Astrocyte of the spinal cord (primary cell): ENCODE results near the gene FOLR3.
A peak's percentile ranks its signal among the peaks of the same experiment; 100 is the strongest.
"Not testable (repeated sequence)": the region's sequence is repeated elsewhere in the genome, so short reads cannot be mapped to it uniquely, and the experiment has no call there.

Source experiments
- DNase-seq: peaks from one replicate; pipeline ENCODE4 v3.0.0; 2011; ENCODE audit warnings: low read depth, low spot score
- H3K4me3 ChIP-seq: 2 replicates; pipeline ENCODE4 v1.5.1; 2011; ENCODE audit warnings: low read depth, mild to moderate bottlenecking, low read length, moderate library complexity
- in situ Hi-C: cut with HindIII; loops from 2 replicates; pipeline ENCODE4 v1.10.0; 2017; ENCODE audit warnings: low sequenced_read_pairs
- TF ChIP-seq, protein P1 (sequence below): IDR thresholded peaks from 2 replicates; pipeline ENCODE4 v1.5.1; 2012; ENCODE audit warnings: low read depth, mild to moderate bottlenecking, low read length, inconsistent platforms

The FOLR3 gene

DNA sequence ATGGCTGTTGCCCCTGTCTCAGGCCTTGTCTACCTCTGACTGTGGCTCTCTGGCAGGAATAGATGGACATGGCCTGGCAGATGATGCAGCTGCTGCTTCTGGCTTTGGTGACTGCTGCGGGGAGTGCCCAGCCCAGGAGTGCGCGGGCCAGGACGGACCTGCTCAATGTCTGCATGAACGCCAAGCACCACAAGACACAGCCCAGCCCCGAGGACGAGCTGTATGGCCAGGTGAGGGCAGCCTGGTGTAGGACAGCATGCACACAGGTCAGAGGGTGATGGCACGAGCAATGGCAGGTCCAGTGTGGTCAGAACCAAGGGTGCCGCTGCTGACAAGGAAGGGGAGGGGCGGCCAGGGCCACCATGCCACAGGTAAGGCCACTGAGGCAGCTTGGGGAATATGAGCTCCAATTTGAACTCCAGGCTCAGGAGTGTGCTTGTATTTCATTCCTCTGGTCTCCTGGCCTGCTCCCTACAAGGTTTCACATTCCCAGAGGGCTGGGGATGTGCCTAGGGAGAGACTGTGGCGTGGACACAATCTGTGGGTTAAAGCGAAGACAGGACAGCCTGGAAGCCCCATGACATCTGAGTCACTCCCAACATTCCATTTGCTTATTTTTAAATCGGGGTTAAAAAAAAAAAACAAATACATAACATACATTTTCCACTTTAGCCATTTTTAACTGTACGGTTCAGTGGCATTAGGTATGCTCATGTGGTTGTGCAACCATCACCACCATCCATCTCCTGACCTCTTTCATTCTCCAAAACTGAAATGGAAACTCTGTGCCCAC, 562 bp downstream of the FOLR3 start:
- no peak overlapping the region for H3K4me3 ChIP-seq
- TF ChIP-seq, protein P1, sequence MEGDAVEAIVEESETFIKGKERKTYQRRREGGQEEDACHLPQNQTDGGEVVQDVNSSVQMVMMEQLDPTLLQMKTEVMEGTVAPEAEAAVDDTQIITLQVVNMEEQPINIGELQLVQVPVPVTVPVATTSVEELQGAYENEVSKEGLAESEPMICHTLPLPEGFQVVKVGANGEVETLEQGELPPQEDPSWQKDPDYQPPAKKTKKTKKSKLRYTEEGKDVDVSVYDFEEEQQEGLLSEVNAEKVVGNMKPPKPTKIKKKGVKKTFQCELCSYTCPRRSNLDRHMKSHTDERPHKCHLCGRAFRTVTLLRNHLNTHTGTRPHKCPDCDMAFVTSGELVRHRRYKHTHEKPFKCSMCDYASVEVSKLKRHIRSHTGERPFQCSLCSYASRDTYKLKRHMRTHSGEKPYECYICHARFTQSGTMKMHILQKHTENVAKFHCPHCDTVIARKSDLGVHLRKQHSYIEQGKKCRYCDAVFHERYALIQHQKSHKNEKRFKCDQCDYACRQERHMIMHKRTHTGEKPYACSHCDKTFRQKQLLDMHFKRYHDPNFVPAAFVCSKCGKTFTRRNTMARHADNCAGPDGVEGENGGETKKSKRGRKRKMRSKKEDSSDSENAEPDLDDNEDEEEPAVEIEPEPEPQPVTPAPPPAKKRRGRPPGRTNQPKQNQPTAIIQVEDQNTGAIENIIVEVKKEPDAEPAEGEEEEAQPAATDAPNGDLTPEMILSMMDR = no peak
- no peak for DNase-seq
- in situ Hi-C loops = no loop called here

DNA sequence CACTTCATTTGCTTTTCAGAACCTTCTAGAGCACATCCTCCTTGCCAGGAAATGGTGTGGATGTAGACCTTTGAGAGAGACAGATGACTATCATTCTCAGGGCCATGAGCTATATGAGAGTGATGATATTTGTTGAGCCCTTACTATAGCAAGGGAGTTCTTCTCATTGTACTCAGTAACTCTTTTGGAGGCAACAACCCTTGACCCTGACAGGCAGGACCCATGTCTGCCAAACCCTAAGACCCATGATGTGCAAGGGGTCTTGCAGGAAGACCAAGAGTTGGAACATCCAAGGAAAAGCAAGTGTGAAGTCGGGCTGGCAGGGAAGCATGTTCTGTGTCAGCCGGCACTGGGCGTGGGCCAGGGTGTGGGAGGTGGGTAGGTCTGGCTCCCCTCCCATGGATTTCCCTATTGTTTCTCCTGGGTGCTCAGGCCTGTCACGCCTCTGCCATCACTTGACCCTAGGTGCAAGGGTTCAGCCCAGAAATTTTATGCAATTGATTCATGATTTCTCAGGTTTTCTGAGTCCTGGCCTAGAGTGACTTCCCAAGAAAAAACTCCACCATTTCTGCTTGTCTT, 1.2 kb downstream of the FOLR3 start:
- in situ Hi-C loops = no loop called here
- TF ChIP-seq, protein P1 = no peak
- no peak for DNase-seq
- no peak overlapping the region for H3K4me3 ChIP-seq

DNA sequence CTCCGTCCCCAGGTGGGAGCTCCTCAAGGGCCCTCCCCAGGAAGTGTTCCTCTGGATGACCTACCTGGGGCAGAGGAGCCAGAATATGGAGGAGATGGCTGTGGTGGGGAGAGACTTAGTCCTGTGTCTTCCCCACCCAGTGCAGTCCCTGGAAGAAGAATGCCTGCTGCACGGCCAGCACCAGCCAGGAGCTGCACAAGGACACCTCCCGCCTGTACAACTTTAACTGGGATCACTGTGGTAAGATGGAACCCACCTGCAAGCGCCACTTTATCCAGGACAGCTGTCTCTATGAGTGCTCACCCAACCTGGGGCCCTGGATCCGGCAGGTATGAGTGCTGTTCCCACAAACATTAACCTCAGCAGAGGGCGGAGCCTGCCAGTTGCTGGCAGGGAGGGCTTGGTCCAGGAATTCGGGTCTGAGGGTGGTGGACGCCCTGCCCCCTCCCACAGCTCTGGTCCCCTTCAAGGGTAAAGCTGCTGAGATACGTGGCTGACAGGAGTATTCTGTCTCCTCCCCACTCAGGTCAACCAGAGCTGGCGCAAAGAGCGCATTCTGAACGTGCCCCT, 3.4 kb downstream of the FOLR3 start:
- in situ Hi-C loops = no loop called here
- DNase-seq = no peak
- TF ChIP-seq, protein P1 = no peak
- no peak overlapping the region for H3K4me3 ChIP-seq

DNA sequence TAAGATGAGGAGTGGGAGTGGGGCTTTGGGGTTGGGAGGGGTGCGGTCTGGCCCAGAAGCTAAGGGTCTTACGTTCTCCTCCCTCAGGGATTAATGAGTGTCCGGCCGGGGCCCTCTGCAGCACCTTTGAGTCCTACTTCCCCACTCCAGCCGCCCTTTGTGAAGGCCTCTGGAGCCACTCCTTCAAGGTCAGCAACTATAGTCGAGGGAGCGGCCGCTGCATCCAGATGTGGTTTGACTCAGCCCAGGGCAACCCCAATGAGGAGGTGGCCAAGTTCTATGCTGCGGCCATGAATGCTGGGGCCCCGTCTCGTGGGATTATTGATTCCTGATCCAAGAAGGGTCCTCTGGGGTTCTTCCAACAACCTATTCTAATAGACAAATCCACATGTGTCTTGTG, 4.0 kb downstream of the FOLR3 start:
- TF ChIP-seq, protein P1 = no peak
- in situ Hi-C loops = no loop called here
- no peak for DNase-seq
- H3K4me3 ChIP-seq = no peak overlapping the region

DNA sequence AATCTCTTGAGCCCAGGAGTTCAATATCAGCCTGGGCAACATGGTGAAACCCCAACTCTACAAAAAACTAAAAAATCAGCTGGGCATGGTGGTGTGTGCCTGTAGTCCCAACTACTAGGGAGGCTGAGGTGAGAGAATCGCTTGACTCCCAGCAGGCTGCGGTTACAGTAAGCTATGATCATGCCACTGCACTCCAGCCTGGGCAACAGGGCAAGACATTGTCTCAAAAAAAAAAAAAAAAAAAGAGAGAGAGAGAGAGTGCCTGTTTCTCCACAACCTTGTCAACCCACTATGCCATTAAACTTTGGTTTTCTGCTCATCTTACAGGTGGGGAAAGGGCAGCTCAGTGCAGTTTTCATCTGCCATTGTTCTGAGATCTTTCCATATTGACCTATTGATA, 5.1 kb downstream of the FOLR3 start:
- TF ChIP-seq, protein P1 = no peak
- H3K4me3 ChIP-seq = no peak overlapping the region
- no peak for DNase-seq
- in situ Hi-C loops = no loop called here

DNA sequence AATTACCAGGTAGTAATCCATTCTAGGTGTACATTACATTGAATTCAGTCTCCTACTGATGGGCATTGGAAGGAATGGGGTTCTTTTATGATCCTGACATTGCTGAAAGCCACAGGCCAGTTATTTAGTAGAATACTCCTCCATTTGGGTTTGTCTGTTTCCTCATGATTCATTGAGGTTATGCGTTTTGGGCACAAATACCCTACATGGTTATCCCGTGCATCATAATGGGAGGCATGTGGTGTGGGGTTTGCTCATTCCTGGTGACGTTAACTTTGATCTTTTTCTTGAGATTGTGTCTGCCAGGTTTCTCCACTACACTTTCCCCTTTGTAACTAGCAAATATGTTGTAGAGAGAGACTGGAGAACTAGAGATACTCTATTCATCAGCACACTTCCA, 5.5 kb downstream of the FOLR3 start:
- DNase-seq = peak; percentile 91
- TF ChIP-seq, protein P1 = no peak
- H3K4me3 ChIP-seq = no peak overlapping the region
- in situ Hi-C loops = no loop called here

DNA sequence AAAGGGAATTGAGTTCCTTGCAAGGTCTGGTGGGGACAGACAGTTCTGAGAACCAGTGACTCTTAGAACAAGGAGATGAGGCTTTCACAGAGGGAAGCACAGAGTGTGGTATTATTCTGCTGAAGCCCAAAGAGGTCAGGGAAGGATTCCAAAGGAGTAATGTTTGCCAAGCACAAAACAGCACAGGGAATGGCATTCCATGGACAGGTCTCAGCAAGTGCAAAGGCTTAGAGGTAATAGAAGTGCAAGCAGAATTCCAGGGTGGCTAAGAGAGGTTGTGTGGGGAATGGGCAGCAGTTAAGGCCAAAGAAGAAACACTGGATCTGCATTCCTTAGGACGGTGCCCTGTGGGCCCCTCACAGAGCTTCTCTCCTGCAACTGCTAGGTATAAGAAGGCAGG, 6.6 kb downstream of the FOLR3 start:
- in situ Hi-C loops, H3K4me3 ChIP-seq: not testable (repeated sequence)
- peak; percentile 34 for DNase-seq

DNA sequence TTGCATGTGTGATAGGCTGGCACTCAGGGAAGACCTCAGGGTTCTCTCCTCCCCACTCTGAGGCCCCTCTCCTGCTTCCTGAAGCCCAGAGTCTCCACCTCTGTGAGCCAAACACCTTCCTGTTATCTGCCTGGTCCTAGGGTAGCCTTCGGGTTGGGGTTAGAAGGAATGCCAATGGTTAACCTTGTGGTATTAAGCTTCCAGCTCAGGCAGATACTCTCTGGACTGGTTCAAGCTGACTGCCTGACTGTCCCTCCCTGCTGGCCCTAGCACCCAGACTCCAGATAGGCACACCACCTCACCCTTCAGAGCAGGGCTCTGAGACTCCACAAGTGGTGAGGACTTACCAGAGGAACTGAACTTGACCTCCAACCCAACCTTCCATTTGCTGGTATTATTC, 7.0 kb downstream of the FOLR3 start:
- in situ Hi-C loops, H3K4me3 ChIP-seq, DNase-seq: not testable (repeated sequence)
